ACHN (cell line): Measurements from ENCODE around the gene THRB.
A peak's percentile ranks its signal among the peaks of the same experiment; 100 is the strongest.

Source experiments
- DNase-seq: peaks from one replicate; pipeline ENCODE4 v3.0.0-alpha.2; 2015
- in situ Hi-C: cut with HindIII; loops from 2 replicates; pipeline ENCODE4 v1.10.0; 2017; ENCODE audit warnings: low sequenced_read_pairs, low pct_ligation_motif_present, low pct_unique_long_range_greater_than_20kb

THRB gene

DNA sequence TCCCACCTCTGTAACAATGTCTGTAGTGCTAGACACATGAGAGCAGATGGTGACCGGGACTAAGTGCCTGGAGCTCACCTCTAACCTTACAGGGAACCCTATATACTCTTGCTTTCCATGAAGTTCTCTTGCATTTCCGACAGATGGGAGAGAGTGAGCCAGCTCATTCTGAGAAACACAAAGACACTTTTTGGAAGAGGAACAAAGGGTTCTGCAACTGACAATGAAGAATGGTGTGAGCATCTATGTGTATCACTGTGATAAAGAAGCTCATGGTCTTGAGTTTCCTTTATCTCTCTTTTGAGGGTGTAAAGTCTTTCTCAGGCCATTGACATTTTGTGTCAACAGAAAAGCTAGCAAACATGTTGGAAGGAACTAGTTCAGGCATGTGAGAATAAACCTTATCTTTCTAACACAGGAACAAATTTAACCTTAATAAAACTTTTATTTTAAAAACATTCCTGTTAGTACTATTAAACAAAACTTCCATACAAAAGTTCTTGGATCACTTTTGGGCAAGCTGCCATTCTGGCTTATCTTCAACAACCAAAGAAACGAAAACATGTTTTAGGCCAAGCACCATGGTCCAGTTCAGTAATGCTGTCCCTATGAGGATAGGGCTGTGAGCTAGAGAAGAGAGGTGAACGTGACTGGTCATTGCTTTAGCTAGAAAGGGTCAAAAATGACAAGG, 142.7 kb downstream of the THRB start:
- no peak for DNase-seq
- in situ Hi-C loops = no loop called here

DNA sequence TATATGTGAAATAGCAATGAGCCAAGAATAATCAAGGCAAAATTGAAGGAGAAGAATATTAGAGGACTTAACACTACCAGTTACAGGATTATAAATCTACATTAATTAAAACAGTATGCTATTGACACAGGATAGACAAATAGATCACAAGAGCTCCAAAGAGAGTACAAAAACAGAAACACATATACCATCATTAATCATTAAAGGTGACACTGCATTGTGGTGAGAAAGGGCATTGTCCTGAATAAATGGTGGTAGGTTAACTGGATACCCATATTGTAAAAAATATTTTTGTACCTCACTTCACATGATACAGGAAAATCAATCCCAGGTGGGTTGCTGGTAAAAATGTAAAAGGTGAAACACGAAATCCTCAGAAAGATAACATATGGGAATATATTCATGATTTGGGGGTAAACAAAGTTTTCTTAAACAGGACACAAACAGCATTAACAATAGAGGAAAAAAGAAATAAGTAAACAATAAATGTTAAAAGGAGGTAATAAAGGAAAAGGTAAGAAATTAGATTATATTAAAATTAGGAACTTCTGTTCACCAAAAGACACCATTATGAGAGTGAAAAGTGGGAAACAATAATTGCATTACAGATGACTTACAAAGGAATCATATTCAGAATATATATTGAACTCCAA, 145.2 kb downstream of the THRB start:
- in situ Hi-C loops = no loop called here
- no peak for DNase-seq

GRCh38 chr3:24348348-24348747, 146.3 kb downstream of the THRB start:
- DNase-seq = no peak
- in situ Hi-C loops = no loop called here

GRCh38 chr3:24344784-24345439, 149.7 kb downstream of the THRB start:
- DNase-seq = no peak
- in situ Hi-C loops = no loop called here

DNA sequence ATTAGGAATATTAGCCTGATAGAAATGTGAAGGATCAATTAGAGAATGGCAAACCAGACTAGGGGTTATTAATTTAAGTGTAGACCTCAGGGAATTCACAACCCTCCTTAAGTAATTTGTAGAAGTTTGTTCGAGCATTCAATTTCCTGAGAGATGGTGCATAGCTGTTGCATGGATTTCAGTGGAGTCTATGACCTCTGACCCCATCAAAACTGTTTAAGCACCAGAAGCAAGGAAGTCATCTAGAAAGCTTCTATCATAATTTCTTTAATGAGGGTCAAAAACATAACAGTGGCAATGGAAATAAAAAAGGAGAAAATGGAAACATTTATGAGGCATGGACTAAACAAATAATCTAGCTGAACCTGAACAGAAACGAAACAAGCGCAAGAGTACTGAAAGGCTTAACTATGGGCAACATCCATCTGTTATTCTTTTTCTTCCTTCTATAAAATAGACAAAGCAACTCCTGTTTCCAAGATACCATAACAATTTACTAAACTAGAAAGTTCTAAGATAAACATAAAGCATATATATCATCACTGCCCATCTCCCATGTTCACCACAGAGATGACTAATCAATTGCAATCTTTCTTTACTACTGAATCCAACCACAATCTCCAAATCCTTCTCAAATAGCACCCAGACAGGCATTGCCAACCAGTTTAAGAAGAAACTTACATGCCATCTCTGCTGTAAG, 151.4 kb downstream of the THRB start:
- in situ Hi-C loops = no loop called here
- no peak for DNase-seq

DNA sequence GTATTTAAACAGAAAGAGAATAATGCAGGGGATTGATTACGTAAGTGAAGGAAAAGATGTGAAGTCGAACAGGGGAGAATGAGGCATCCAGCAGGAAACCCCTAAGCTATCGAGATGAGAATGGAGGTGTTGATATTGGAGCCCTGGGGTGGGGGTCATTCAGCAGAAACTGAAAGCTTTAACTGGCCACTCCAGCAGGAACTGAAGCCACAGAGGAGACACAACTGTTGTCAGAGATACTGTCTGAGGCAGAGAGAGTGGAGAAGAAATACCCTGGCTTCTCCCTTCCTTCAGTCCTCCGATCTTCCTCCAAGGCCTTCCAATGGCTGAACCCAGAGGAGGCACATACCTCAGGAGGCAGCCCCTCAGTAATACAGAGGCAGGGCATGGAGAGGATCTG, 152.4 kb downstream of the THRB start:
- DNase-seq = no peak
- in situ Hi-C loops = no loop called here

GRCh38 chr3:24341668-24342067, 153.0 kb downstream of the THRB start:
- DNase-seq = no peak
- in situ Hi-C loops = no loop called here

DNA sequence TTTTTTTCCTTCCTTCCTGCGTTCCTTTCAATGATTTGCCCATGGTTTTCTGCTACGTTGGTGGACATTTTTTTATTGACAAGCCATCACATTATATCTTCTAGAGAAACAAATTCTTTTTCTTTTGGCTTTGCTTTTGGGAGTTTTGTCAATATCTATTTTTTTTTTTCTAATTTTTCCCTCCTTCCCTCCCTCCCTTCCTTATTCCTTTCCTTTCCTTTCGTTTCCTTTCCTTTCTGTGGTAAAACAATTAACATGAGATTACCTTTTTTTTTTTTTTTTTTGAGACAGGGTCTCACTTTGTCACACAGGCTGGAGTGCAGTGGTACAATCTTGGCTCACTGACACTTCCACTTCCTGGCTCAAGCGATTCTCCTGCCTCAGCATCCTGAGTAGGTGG, 153.7 kb downstream of the THRB start:
- no peak for DNase-seq
- in situ Hi-C loops = no loop called here

- in situ Hi-C loops = no loop called here
- DNase-seq = no peak
Measured at GRCh38 chr3:24340161-24340560, 154.5 kb downstream of the THRB start.

GRCh38 chr3:24339266-24339825, 155.3 kb downstream of the THRB start:
- in situ Hi-C loops = no loop called here
- DNase-seq = no peak

- no peak for DNase-seq
- in situ Hi-C loops = no loop called here
Measured at GRCh38 chr3:24338409-24339130, 156.1 kb downstream of the THRB start.

- in situ Hi-C loops = no loop called here
Measured at GRCh38 chr3:24336101-24336500, 158.5 kb downstream of the THRB start.

DNA sequence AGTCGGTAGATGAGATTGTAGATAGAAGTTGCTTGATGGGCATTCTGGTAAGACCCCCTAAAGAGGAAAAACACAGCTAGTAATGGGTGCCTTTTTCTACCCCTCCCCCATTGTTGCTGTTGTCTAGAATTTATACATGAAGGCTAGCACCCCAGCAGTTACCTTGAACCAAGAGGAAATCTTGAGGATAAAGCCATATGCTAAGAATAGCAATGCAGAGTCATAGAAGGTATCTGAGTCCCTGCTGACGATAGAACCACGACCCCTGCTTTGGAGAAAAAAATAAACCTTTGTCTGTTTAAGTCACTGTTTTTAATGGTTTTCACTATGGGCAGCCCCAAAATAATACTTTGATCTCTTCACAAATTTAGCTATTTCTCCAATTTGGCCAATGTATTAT, 162.6 kb downstream of the THRB start:
- in situ Hi-C loops = no loop called here
- no peak for DNase-seq

More at GRCh38 chr3:24336101-24336500, 158.5 kb downstream of the THRB start:
- DNase-seq = no peak

DNA sequence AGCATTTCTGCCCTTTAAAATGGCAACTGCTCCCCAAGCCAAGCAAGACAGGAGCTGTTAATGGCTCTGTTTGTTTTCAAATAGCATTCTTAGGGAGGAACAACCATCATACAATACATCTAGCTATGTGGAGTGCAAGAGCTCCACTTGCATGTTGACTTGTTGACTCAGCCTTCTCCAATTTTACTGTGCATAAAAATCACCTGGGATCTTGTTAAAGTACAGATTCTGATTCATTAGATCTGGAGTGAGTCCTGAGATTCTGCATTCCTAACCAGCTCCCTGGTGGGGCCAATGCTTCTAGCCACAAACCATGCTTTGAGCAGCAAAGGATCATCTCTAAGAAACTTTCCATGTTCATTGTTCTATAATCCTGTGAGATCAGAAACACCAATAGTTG, 171.4 kb downstream of the THRB start:
- in situ Hi-C loops = no loop called here
- no peak for DNase-seq

DNA sequence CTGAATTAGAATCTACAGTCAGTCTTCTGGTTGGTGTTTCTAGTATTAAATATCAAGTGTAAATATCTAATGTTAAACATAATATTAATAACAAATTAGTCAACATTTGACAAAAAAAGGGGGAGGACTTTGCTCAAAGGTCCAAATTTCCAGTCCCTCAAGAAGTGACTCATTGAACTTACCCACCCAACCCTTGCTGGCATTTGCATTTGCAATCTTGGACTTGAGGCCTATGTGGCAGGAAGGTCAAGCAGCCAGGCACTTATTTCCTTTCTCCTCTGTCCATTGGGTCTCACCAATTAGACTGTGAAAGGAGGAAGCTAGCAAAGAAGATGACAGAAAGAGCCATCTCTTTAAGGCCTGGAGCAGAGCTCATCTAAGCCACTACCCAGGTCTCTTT, 174.0 kb downstream of the THRB start:
- in situ Hi-C loops = no loop called here
- no peak for DNase-seq

- in situ Hi-C loops = no loop called here
- DNase-seq = peak; percentile 78
Measured at GRCh38 chr3:24318677-24319287, 175.9 kb downstream of the THRB start.

GRCh38 chr3:24316887-24317383, 177.7 kb downstream of the THRB start:
- in situ Hi-C loops = no loop called here

GRCh38 chr3:24315971-24316370, 178.7 kb downstream of the THRB start:
- in situ Hi-C loops = no loop called here
- DNase-seq = no peak

More at GRCh38 chr3:24316887-24317383, 177.7 kb downstream of the THRB start:
- DNase-seq = no peak
